Colon (tissue), 2 donors: ENCODE results near the gene RILPL1.
"Not testable (repeated sequence)": the region's sequence is repeated elsewhere in the genome, so short reads cannot be mapped to it uniquely, and the experiment has no call there.

Experiments
- FAIRE-seq: peaks from 2 replicates; lab custom pipeline; 2012; peaks lifted over from hg19 to GRCh38; lab: Jason Lieb, UNC
- donor health status: control.
- donor health status: control.

RILPL1 gene

GRCh38 chr12:123463174-123463573 is 70.3 kb downstream of the RILPL1 start:
- FAIRE-seq, result not testable (repeated sequence)

- FAIRE-seq, result no peak
These were observed 75.3 kb downstream of the RILPL1 start, which contains the start of gene SNRNP35 for GRCh38 chr12:123457980-123458779. TSS of gene SNRNP35 (plus strand) at chr12:123458139. CDS start at chr12:123465541, 7,402 bp downstream.

GRCh38 chr12:123453165-123453564 is 80.4 kb downstream of the RILPL1 start:
- FAIRE-seq, result no peak

GRCh38 chr12:123452276-123452550 is 81.3 kb downstream of the RILPL1 start:
- not testable (repeated sequence) for FAIRE-seq

- no peak for FAIRE-seq
These were observed 82.9 kb downstream of the RILPL1 start for GRCh38 chr12:123450636-123451035.

GRCh38 chr12:123449856-123450255 is 83.7 kb downstream of the RILPL1 start:
- FAIRE-seq, result no peak

GRCh38 chr12:123449249-123449733 is 84.2 kb downstream of the RILPL1 start:
- FAIRE-seq, result no peak

- no peak for FAIRE-seq
These were observed 87.2 kb downstream of the RILPL1 start for GRCh38 chr12:123446333-123446713.

- no peak for FAIRE-seq
These were observed 87.9 kb downstream of the RILPL1 start for GRCh38 chr12:123445388-123446332.

GRCh38 chr12:123444092-123445026 is 89.2 kb downstream of the RILPL1 start:
- FAIRE-seq, result no peak

GRCh38 chr12:123442774-123443173 is 90.7 kb downstream of the RILPL1 start:
- FAIRE-seq, result no peak

GRCh38 chr12:123441523-123442164 is 91.9 kb downstream of the RILPL1 start:
- FAIRE-seq, result no peak

GRCh38 chr12:123436017-123436964 is 97.2 kb downstream of the RILPL1 start, which contains the start of gene RILPL2:
TSS of gene RILPL2 (minus strand) at chr12:123436684. CDS start at chr12:123436420, 264 bp downstream.
- FAIRE-seq, result no peak

- FAIRE-seq, result no peak
These were observed 97.9 kb downstream of the RILPL1 start for GRCh38 chr12:123435636-123436016.

GRCh38 chr12:123433615-123434014 is 99.9 kb downstream of the RILPL1 start:
- FAIRE-seq, result no peak

- not testable (repeated sequence) for FAIRE-seq
These were observed 101.3 kb downstream of the RILPL1 start for GRCh38 chr12:123431951-123432817.

- FAIRE-seq, result not testable (repeated sequence)
These were observed 104.4 kb downstream of the RILPL1 start for GRCh38 chr12:123429101-123429500.

- no peak for FAIRE-seq
These were observed 104.9 kb downstream of the RILPL1 start for GRCh38 chr12:123428591-123428990.
